ENCODE measurements around the gene ZBTB22. TPM values are rescaled to one million over a fixed set of nuclear protein-coding genes. Genes with fewer than 3 reads are reported as not detected.

ZBTB22 gene
- total RNA-seq, 1 donor from 2014 or later, result 23.4 TPM

- Mint-ChIP-seq H3K36me3 (ENCODE audit: low read depth) (peaks cover 20% of the 10 kb centered on the region), H3K9me3 (no peaks in the 10 kb centered on the region), H3K27me3 (ENCODE audit: low read depth) (no peaks in the 10 kb centered on the region), H3K4me1 (peaks cover 56% of the 10 kb centered on the region), H3K27ac (ENCODE audit: unreplicated experiment) (peak within 1 kb of the TSS; percentile 100), H3K4me3 (peak within 1 kb of the TSS; percentile 97)
- DNase-seq (ENCODE audit: low read depth, low spot score), result peak; percentile 87
- TF ChIP-seq, protein P1, sequence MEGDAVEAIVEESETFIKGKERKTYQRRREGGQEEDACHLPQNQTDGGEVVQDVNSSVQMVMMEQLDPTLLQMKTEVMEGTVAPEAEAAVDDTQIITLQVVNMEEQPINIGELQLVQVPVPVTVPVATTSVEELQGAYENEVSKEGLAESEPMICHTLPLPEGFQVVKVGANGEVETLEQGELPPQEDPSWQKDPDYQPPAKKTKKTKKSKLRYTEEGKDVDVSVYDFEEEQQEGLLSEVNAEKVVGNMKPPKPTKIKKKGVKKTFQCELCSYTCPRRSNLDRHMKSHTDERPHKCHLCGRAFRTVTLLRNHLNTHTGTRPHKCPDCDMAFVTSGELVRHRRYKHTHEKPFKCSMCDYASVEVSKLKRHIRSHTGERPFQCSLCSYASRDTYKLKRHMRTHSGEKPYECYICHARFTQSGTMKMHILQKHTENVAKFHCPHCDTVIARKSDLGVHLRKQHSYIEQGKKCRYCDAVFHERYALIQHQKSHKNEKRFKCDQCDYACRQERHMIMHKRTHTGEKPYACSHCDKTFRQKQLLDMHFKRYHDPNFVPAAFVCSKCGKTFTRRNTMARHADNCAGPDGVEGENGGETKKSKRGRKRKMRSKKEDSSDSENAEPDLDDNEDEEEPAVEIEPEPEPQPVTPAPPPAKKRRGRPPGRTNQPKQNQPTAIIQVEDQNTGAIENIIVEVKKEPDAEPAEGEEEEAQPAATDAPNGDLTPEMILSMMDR (conservative IDR thresholded peaks at IDR 0.05), result peak; percentile 28
Measured at GRCh38 chr6:33271468-33272274, 45.9 kb downstream of the ZBTB22 start, which contains the start of the genes RPS18 and VPS52. TSS of gene RPS18 (plus strand) at chr6:33272075. CDS start at chr6:33272120, 45 bp downstream. TSS of gene VPS52 (minus strand) at chr6:33271876. CDS start at chr6:33271675, 201 bp downstream.

DNA sequence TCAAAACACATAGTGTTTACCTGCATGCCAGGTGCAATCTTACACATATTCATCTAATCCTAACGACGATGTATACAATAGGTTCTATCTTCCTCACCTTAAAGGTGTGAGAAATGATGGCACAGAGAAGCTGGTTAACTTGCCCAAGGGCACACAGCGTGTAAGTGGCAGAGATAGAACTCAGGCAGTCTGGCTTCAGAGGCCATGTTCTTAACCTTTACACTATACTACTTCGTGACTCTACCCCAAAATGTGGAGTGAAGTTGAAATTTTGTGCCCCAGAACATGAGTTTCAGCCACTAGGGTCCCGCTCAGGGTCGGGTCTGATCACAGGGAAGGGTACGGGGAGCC, 46.5 kb downstream of the ZBTB22 start:
- Mint-ChIP-seq H3K9me3 (no peaks in the 10 kb centered on the region), H3K4me1 (peaks cover 50% of the 10 kb centered on the region), H3K27me3 (ENCODE audit: low read depth) (no peaks in the 10 kb centered on the region), H3K27ac (ENCODE audit: unreplicated experiment) (peak overlapping the region; percentile 100), H3K36me3 (ENCODE audit: low read depth) (peaks cover 16% of the 10 kb centered on the region), H3K4me3 (peak overlapping the region; percentile 97)
- no peak for DNase-seq (ENCODE audit: low read depth, low spot score)
- TF ChIP-seq, protein P1 (conservative IDR thresholded peaks at IDR 0.05), result peak; percentile 35

Small RNAs within 50 kb of the gene (microRNA-seq; reads per million reads assigned to microRNA genes)
- not detected for gene MIR6834
- gene MIR6873, result not detected

Other genes starting within 250 kb of the ZBTB22 start
- 1.8 and 3.4 TPM in 2 replicates for gene HLA-DPA1, start 244.1 kb downstream of the ZBTB22 start, total RNA-seq
- 18.7 and 20.4 TPM in 2 replicates for gene HLA-DPB1, start 241.8 kb downstream of the ZBTB22 start, total RNA-seq
- gene COL11A2, start 125.3 kb downstream of the ZBTB22 start, total RNA-seq, result 4.2 and 5.9 TPM in 2 replicates
- gene RXRB, start 117.1 kb downstream of the ZBTB22 start, total RNA-seq, result 31.8 and 33.1 TPM in 2 replicates
- gene SLC39A7, start 116.9 kb downstream of the ZBTB22 start, total RNA-seq, result 95.7 and 103 TPM in 2 replicates
- 3.3 and 4.4 TPM in 2 replicates for gene HSD17B8, start 113.1 kb downstream of the ZBTB22 start, total RNA-seq
- 61.2 and 61.7 TPM in 2 replicates for gene RING1, start 109.2 kb downstream of the ZBTB22 start, total RNA-seq
- gene VPS52, start 45.9 kb downstream of the ZBTB22 start, total RNA-seq, result 53.2 and 57.3 TPM in 2 replicates
- gene RPS18, start 45.7 kb downstream of the ZBTB22 start, total RNA-seq, result 2,299 and 2,407 TPM in 2 replicates
- gene B3GALT4, start 40.6 kb downstream of the ZBTB22 start, total RNA-seq, result 2.0 and 2.8 TPM in 2 replicates
- gene WDR46, start 28.5 kb downstream of the ZBTB22 start, total RNA-seq, result 54.5 and 60.6 TPM in 2 replicates
- gene PFDN6, start 28.1 kb downstream of the ZBTB22 start, total RNA-seq, result 54.9 and 61.4 TPM in 2 replicates
- gene RGL2, start 18.8 kb downstream of the ZBTB22 start, total RNA-seq, result 51.9 and 56.0 TPM in 2 replicates
- gene TAPBP, start 3.7 kb downstream of the ZBTB22 start, total RNA-seq, result 15.4 and 16.2 TPM in 2 replicates
- 85.0 and 88.2 TPM in 2 replicates for gene DAXX, start 5.2 kb upstream of the ZBTB22 start, total RNA-seq
- gene KIFC1, start 74.1 kb upstream of the ZBTB22 start, total RNA-seq, result 123 and 124 TPM in 2 replicates
- gene PHF1, start 93.3 kb upstream of the ZBTB22 start, total RNA-seq, result 63.5 and 70.5 TPM in 2 replicates
- gene CUTA, start 100.4 kb upstream of the ZBTB22 start, total RNA-seq, result 319 and 326 TPM in 2 replicates
- 72.4 and 73.5 TPM in 2 replicates for gene SYNGAP1, start 102.3 kb upstream of the ZBTB22 start, total RNA-seq
- 18.4 and 21.1 TPM in 2 replicates for gene ZBTB9, start 136.8 kb upstream of the ZBTB22 start, total RNA-seq

All from neural crest cell (in vitro differentiated cells).